Liver (tissue), 3 donors: ENCODE measurements around the gene CCDC196.
A peak's percentile ranks its signal among the peaks of the same experiment; 100 is the strongest.

Source experiments
- EGR1 ChIP-seq, 2 donors: IDR thresholded peaks; 2 replicates each; pipeline ENCODE4 v1.6.1; 2016 to 2018; ENCODE audit warnings: antibody characterized with exemption in 2 of 2, low read depth in 2 of 2
- FOXA1 ChIP-seq: IDR thresholded peaks from 2 replicates; pipeline ENCODE4 v1.6.1; 2016; ENCODE audit warnings: antibody characterized with exemption
- JUND ChIP-seq, 2 donors: IDR thresholded peaks; 2 replicates each; pipeline ENCODE4 v1.6.1; 2016; ENCODE audit warnings: antibody characterized with exemption in 2 of 2
- NR2F2 ChIP-seq: IDR thresholded peaks from 2 replicates; pipeline ENCODE4 v1.6.1; 2016; ENCODE audit warnings: antibody characterized with exemption
- RAD21 ChIP-seq, 2 donors: IDR thresholded peaks; 2 replicates each; pipeline ENCODE4 v1.6.1; 2016; ENCODE audit warnings: antibody characterized with exemption in 2 of 2, mild to moderate bottlenecking in 2 of 2
- RXRA ChIP-seq, 2 donors: IDR thresholded peaks; 2 replicates each; pipeline ENCODE4 v1.6.1; 2017 to 2018; ENCODE audit warnings: antibody characterized with exemption in 2 of 2, mild to moderate bottlenecking in 1 of 2
- SP1 ChIP-seq: IDR thresholded peaks from 2 replicates; pipeline ENCODE4 v1.6.1; 2018; ENCODE audit warnings: antibody characterized with exemption, mild to moderate bottlenecking
- TAF1 ChIP-seq: conservative IDR thresholded peaks from 2 replicates; pipeline ENCODE4 v1.6.1; 2016; ENCODE audit warnings: antibody characterized with exemption, mild to moderate bottlenecking
- YY1 ChIP-seq: IDR thresholded peaks from 2 replicates; pipeline ENCODE4 v1.6.1; 2016; ENCODE audit warnings: antibody characterized with exemption, mild to moderate bottlenecking
- TF ChIP-seq, protein P1 (sequence below): fragments of 150-350 bp; IDR thresholded peaks from 2 replicates; pipeline ENCODE4 v1.5.1; 2017; ENCODE audit warnings: improper control_type of control experiment, low read depth, low read length; ENCODE audit not compliant: missing input control
- TF ChIP-seq, protein P2 (sequence below): IDR thresholded peaks from 2 replicates; pipeline ENCODE4 v1.6.1; 2016; ENCODE audit warnings: antibody characterized with exemption, mild to moderate bottlenecking
- TF ChIP-seq, protein P3 (sequence below): IDR thresholded peaks from 2 replicates; pipeline ENCODE4 v1.6.1; 2016; ENCODE audit warnings: antibody characterized with exemption
- donor health status: healthy.
- donor health status: healthy.

DNA sequence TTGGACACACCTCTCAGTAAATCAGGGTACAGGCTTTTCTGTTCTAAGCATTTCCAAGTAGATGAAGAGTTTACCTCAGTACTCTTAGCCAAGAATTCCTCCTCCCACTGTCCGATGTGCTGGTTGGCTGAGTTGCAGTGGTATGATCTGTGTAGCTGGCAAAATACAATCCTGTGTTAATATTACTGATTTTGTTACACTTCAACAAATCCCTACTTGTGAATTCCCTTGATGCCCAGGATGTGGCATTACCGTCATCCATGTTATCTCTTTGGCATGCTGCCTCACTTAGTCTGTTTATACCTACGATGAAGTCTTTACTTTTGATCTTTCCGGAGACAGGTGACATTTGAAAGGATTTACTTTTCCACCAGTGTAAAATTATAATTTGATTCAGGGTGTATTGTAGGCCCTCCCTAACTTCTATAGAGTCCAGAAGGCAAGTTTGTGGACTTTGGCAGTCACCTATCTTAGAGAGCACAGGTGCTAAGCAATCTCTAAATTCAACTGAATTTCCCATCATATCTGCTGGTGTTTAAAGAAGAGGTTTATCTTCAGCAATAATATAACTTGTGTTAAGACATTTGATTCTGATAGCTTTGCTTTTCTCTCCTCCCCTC lies 10.1 kb downstream of the CCDC196 start:
- TF ChIP-seq NR2F2: no peak
- TF ChIP-seq TAF1: peak; percentile 15
- TF ChIP-seq, protein P1, sequence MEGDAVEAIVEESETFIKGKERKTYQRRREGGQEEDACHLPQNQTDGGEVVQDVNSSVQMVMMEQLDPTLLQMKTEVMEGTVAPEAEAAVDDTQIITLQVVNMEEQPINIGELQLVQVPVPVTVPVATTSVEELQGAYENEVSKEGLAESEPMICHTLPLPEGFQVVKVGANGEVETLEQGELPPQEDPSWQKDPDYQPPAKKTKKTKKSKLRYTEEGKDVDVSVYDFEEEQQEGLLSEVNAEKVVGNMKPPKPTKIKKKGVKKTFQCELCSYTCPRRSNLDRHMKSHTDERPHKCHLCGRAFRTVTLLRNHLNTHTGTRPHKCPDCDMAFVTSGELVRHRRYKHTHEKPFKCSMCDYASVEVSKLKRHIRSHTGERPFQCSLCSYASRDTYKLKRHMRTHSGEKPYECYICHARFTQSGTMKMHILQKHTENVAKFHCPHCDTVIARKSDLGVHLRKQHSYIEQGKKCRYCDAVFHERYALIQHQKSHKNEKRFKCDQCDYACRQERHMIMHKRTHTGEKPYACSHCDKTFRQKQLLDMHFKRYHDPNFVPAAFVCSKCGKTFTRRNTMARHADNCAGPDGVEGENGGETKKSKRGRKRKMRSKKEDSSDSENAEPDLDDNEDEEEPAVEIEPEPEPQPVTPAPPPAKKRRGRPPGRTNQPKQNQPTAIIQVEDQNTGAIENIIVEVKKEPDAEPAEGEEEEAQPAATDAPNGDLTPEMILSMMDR: no peak
- TF ChIP-seq FOXA1: no peak
- TF ChIP-seq RAD21 (IDR thresholded peaks at IDR 0.05): peak in 1 of 2 donors; percentile 20
- TF ChIP-seq, protein P2, sequence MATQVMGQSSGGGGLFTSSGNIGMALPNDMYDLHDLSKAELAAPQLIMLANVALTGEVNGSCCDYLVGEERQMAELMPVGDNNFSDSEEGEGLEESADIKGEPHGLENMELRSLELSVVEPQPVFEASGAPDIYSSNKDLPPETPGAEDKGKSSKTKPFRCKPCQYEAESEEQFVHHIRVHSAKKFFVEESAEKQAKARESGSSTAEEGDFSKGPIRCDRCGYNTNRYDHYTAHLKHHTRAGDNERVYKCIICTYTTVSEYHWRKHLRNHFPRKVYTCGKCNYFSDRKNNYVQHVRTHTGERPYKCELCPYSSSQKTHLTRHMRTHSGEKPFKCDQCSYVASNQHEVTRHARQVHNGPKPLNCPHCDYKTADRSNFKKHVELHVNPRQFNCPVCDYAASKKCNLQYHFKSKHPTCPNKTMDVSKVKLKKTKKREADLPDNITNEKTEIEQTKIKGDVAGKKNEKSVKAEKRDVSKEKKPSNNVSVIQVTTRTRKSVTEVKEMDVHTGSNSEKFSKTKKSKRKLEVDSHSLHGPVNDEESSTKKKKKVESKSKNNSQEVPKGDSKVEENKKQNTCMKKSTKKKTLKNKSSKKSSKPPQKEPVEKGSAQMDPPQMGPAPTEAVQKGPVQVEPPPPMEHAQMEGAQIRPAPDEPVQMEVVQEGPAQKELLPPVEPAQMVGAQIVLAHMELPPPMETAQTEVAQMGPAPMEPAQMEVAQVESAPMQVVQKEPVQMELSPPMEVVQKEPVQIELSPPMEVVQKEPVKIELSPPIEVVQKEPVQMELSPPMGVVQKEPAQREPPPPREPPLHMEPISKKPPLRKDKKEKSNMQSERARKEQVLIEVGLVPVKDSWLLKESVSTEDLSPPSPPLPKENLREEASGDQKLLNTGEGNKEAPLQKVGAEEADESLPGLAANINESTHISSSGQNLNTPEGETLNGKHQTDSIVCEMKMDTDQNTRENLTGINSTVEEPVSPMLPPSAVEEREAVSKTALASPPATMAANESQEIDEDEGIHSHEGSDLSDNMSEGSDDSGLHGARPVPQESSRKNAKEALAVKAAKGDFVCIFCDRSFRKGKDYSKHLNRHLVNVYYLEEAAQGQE: no peak
- TF ChIP-seq, protein P3, sequence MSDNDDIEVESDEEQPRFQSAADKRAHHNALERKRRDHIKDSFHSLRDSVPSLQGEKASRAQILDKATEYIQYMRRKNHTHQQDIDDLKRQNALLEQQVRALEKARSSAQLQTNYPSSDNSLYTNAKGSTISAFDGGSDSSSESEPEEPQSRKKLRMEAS: peak; percentile 54
- no peak for TF ChIP-seq YY1
- peak in 1 of 2 donors; percentile 19 for TF ChIP-seq EGR1 (IDR thresholded peaks at IDR 0.05; ENCODE audit: low read depth in 2 of 2)
- TF ChIP-seq RXRA (IDR thresholded peaks at IDR 0.05): peak; percentile 57 to 74
- peak; percentile 83 for TF ChIP-seq SP1
- TF ChIP-seq JUND (IDR thresholded peaks at IDR 0.05): peak in 1 of 2 donors; percentile 49
